Daoy (cell line): ENCODE data around the gene SNTG2. TPM values are rescaled to one million over a fixed set of nuclear protein-coding genes. Genes with fewer than 3 reads are reported as not detected.
"Not testable (repeated sequence)": the region's sequence is repeated elsewhere in the genome, so short reads cannot be mapped to it uniquely, and the experiment has no call there.

Source experiments
- DNase-seq: peaks from one replicate; pipeline ENCODE4 v3.0.0-alpha.2; 2015; ENCODE audit warnings: low read depth
- total RNA-seq: library from RNA; depleted of rRNA; stranded (reverse); fragments of >200 nt; shearing (Covaris generic); gene quantifications from 2 replicates; pipeline ENCODE4 v1.2.3, GENCODE V29; 2014

SNTG2 gene
- total RNA-seq, 1 experiment from 2014 or later = not detected

- DNase-seq = no peak
These were observed 138.3 kb downstream of the SNTG2 start for GRCh38 chr2:1088940-1089339.

GRCh38 chr2:1091895-1092585 is 141.4 kb downstream of the SNTG2 start:
- peak; percentile 48 for DNase-seq

GRCh38 chr2:1093668-1094067 is 143.0 kb downstream of the SNTG2 start:
- DNase-seq = not testable (repeated sequence)

- DNase-seq = no peak
These were observed 146.5 kb downstream of the SNTG2 start for GRCh38 chr2:1097101-1097500.

GRCh38 chr2:1099418-1099817 is 148.8 kb downstream of the SNTG2 start:
- DNase-seq = no peak

- DNase-seq = no peak
These were observed 150.5 kb downstream of the SNTG2 start for GRCh38 chr2:1101011-1101782.

GRCh38 chr2:1101982-1102590 is 151.4 kb downstream of the SNTG2 start:
- DNase-seq = no peak

- DNase-seq = no peak
These were observed 153.7 kb downstream of the SNTG2 start for GRCh38 chr2:1104364-1104763.

GRCh38 chr2:1106344-1106743 is 155.7 kb downstream of the SNTG2 start:
- DNase-seq = not testable (repeated sequence)

GRCh38 chr2:1115843-1116539 is 165.3 kb downstream of the SNTG2 start:
- DNase-seq = no peak

- no peak for DNase-seq
These were observed 166.9 kb downstream of the SNTG2 start for GRCh38 chr2:1117569-1117968.

- no peak for DNase-seq
These were observed 174.6 kb downstream of the SNTG2 start for GRCh38 chr2:1125217-1125616.

- no peak for DNase-seq
These were observed 175.2 kb downstream of the SNTG2 start for GRCh38 chr2:1125633-1126370.

GRCh38 chr2:1129982-1130381 is 179.3 kb downstream of the SNTG2 start:
- no peak for DNase-seq

- no peak for DNase-seq
These were observed 180.3 kb downstream of the SNTG2 start for GRCh38 chr2:1130922-1131321.

- peak; percentile 30 for DNase-seq
These were observed 181.8 kb downstream of the SNTG2 start for GRCh38 chr2:1132328-1132969.

GRCh38 chr2:1133896-1134295 is 183.2 kb downstream of the SNTG2 start:
- not testable (repeated sequence) for DNase-seq

GRCh38 chr2:1134629-1135028 is 184.0 kb downstream of the SNTG2 start:
- DNase-seq = no peak

- DNase-seq = peak; percentile 22
These were observed 185.4 kb downstream of the SNTG2 start for GRCh38 chr2:1136067-1136466.

GRCh38 chr2:1136846-1137245 is 186.2 kb downstream of the SNTG2 start:
- no peak for DNase-seq

GRCh38 chr2:1137264-1137663 is 186.6 kb downstream of the SNTG2 start:
- DNase-seq = no peak
